ENCODE measurements around the gene TASP1. TPM values are rescaled to one million over a fixed set of nuclear protein-coding genes. Genes with fewer than 3 reads are reported as not detected.
"Not testable (repeated sequence)": the region's sequence is repeated elsewhere in the genome, so short reads cannot be mapped to it uniquely, and the experiment has no call there.

The TASP1 gene
- total RNA-seq, 1 experiment from 2014 or later = 5.6 TPM

GRCh38 chr20:13494019-13494418, 144.7 kb downstream of the TASP1 start:
- peak; percentile 11 for DNase-seq (ENCODE audit: low read depth)

DNA sequence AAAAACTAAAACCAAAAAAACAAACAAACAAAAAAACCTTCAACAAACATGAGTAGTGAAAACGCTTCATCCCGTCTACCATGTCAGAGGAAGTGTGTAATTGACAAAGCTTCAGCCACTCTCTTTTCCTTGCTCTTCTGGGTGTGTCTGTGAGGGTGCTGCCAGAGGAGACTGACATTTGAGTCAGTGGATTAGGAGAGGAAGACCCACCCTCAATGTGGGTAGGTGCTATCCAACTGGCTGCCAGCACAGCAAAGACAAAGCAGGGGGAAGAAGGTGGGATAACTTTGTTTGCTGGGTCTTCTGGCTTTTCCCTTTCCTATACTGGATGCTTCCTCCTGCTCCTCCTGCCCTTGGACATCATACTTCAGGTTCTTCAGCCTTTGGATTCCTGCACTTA, 145.6 kb downstream of the TASP1 start:
- DNase-seq (ENCODE audit: low read depth) = no peak

DNA sequence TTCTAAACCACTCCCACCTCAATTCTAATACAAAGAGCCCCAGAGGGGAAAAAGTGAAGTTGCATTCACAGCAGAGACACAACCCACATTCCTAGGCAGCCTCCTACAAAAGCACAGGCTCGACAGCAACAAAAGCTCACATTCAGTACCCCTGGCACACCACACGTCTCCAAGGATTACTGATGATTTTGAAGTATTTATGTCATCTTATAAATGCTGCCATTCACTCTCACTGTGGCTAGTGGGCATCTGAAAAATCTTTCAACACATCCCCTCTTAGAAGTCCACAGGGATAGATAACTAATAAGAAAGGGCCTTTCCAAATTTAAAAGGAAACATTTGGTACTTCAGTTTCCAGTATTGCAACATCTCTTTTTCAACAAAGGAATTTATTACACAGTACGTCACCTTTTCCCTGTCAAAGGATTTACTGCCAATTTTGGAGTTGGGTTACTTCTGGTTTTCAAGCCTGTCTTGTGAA, 146.7 kb downstream of the TASP1 start:
- DNase-seq (ENCODE audit: low read depth) = peak; percentile 77

- DNase-seq (ENCODE audit: low read depth) = no peak
Observed at GRCh38 chr20:13487202-13487601, 151.5 kb downstream of the TASP1 start.

- DNase-seq (ENCODE audit: low read depth) = no peak
Observed at GRCh38 chr20:13486694-13487093, 152.0 kb downstream of the TASP1 start.

- no peak for DNase-seq (ENCODE audit: low read depth)
Observed at GRCh38 chr20:13485576-13485975, 153.2 kb downstream of the TASP1 start.

DNA sequence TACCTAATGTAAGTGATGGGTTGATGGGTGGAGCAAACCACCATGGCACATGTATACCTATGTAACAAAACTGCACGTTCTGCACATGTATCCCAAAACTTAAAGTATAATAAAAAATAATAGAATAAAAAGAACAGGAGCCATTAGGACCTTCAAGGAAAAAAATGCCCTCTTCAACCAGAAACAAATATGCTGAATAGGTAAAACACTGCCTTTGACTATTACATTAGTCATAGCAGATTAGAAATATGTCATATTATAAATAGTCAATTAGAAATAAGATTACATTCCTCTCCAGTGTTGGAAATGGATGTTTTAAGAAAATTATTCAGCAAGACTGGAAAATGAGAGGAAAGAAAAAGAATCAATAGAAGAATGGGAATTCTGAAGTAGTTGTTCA, 153.7 kb downstream of the TASP1 start:
- DNase-seq (ENCODE audit: low read depth) = not testable (repeated sequence)

DNA sequence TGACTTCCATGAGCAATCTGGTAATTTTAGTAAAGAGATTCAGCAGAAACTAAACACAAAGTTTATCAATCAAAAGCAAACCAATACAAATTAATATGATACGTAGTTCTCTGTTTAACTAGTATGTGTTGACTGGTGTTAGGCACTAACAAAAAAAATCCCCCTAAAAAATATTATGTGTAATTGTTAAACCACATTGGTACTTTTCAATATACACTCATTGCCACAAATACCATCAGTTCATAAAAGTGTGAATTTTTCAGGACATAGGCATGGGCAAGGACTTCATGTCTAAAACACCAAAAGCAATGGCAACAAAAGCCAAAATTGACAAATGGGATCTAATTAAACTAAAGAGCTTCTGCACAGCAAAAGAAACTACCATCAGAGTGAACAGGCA, 155.3 kb downstream of the TASP1 start:
- DNase-seq (ENCODE audit: low read depth) = not testable (repeated sequence)

DNA sequence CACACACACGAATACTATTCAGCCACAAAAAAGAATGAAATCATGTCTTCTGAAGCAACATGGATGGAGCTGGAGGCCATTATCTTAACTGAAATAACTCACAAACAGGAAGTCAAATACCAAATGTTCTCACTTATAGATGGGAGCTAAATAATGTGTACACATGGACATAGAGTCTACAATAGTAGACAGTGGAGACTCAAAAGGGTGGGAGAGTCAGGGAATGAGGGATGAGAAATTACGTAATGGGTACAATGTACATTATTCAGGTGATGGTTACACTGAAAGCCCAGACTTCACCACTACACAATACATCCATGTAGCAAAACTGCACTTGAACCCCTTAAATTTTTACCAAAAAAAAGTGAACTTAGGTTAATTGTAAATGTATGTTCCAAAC, 160.4 kb downstream of the TASP1 start:
- no peak for DNase-seq (ENCODE audit: low read depth)

DNA sequence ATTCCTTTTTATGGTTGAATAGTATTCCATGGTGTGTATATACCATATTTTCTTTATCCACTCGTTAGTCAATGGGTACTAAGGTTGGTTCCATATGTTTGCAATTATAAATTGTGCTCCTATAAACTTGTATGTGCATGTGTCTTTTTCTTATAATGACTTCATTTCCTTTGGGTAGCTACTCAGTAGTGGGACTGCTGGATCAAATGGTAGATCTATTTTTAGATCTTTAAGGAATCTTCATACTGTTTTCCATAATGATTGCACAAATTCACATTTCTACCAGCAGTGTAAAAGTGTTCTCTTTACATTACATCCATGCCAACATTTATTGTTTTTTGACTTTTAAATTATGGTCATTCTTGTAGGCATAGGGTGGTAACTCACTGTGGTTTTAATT, 164.3 kb downstream of the TASP1 start:
- no peak for DNase-seq (ENCODE audit: low read depth)

- no peak for DNase-seq (ENCODE audit: low read depth)
Observed at GRCh38 chr20:13469262-13469661, 169.5 kb downstream of the TASP1 start.

- DNase-seq (ENCODE audit: low read depth) = no peak
Observed at GRCh38 chr20:13468166-13468565, 170.6 kb downstream of the TASP1 start.

DNA sequence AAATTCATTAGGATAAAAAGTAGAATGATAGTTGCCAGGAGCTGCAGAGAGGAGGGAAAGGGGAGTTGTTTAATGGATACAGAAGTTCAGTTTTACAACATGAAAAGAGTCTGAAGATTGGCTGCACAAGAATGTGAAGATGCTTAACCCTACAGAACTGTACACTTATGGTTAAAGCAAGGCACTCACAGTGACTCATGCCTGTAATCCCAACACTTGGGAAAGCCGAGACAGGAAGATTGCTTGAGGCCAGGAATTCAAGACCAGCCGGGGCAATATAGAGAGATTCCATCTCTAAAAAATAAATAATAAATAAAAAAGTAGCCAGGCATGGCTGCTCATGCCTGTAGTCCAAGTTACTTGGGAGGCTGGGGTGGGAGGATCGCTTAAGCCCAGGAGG, 174.0 kb downstream of the TASP1 start:
- peak; percentile 39 for DNase-seq (ENCODE audit: low read depth)

DNA sequence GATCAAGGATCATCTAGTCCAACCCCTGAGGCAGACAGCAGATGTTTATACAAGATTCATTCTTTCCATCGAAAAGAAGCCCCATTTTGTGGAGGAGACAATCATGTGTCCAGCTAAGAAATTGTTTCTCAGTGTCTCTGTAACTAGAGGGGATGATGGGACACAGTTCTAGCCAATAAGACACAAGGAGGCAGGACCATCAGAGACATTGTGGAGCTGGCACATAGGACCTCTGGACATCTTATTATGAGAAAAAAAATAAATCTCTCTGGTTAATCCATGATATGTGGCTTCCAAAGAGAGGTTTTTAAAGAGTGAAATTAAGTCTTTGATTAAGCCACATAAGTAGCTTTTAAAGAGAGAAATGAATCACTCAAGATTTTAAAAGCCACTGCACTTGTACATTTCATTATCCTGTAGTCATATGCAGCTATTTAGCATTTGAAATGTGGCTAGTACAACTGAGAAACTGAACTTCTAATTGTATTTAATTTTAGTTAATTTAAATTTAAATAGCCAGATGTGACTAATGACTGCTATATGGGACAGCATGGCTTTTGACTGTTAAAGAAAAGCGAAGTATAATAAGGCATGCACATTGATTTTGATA, 176.8 kb downstream of the TASP1 start:
- no peak for DNase-seq (ENCODE audit: low read depth)

GRCh38 chr20:13458860-13459451, 179.8 kb downstream of the TASP1 start:
- peak; percentile 35 for DNase-seq (ENCODE audit: low read depth)

DNA sequence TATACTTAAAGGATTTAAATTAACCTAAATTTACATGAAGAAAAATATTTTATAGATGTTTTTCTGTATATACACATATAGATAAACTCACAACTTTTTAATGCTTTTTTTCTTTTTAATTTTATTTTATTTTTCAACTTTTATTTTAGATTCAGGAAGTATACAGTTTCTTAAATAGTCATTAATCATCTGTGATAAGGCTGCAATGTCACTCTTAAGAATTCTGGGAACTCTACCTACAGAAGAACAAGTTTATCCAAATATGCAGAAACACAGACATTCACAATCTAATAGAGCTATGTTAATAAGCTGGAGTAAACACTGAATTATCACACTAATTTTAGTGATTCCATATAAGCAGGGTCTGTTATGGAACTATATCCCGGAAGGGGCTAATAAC, 181.2 kb downstream of the TASP1 start:
- DNase-seq (ENCODE audit: low read depth) = no peak

- DNase-seq (ENCODE audit: low read depth) = no peak
Observed at GRCh38 chr20:13455713-13456112, 183.0 kb downstream of the TASP1 start.

DNA sequence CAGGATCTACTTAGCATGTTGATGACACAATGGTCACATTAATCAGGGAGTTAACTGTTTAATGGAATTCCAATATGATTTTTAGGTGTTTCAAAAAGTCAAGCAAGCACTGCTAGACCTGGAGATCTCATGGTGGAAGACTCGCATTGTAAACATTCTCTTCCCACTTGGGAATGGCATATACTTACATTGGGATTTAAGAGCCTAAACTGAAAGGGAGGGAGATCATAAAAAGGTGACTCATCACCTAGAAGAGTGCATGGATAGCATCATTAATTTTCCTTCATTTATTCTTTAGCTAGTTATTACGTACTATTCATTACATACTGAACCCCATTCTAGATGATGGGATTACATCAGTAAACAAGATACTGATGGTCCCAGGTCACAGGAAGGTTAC, 185.4 kb downstream of the TASP1 start:
- DNase-seq (ENCODE audit: low read depth) = no peak

DNA sequence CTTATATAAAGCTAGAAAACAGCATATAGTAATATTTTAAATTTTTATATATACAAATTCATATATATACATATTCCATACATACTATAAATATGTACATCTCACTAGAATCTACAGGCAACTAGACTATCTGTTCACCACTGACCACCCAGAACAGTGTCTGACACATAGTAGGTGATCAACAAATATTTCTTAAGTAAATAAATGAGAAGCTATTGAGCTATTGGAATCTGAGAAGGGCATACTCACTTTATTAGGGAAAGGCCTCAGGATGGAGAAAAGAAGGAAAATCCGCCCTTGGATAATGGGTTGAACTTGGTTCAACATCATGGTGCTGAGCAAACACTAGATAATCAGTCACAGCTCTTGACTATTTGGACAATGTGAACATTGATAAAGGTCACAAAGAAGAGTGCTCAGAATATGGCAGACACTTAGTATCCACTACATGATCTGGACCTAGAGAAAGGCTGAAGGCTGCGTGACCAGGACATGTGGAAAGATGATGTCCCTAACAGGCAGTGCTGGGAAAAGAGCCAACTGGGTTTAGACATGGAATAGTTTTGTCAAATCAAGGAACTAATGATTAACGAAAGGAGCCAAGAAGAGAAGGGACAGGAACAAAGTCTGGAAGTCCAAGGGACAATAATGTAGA, 186.1 kb downstream of the TASP1 start:
- DNase-seq (ENCODE audit: low read depth) = no peak

GRCh38 chr20:13449868-13450434, 188.8 kb downstream of the TASP1 start:
- DNase-seq (ENCODE audit: low read depth) = no peak

GRCh38 chr20:13447385-13448180, 191.1 kb downstream of the TASP1 start:
- no peak for DNase-seq (ENCODE audit: low read depth)

DNA sequence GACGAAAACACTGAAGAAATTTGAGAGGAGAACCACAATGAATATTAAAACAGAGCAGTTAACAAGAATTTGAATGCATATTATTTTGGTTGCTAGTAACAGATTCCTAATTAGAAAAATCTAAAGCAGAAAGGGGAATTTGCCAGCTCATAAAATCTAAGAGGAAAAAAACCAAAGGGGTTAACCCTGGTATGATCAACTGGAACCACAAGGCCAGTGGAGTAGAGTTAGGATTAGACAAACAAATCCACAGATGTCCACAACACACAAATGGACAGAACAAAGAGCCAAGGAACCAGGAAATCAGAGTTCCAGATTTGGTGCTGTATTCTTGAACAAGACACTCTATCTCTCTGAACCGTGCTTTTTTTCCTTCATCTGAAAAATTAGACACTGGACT, 195.0 kb downstream of the TASP1 start:
- DNase-seq (ENCODE audit: low read depth) = no peak

All from LHCN-M2 (cell line).